K562 (cell line): ENCODE data around the gene USH2A. TPM values are rescaled to one million over a fixed set of nuclear protein-coding genes. Genes with fewer than 3 reads are reported as not detected.

ENCODE experiments used
- ATAC-seq: fragments of 200-7000 bp; cut with Tn5 transposase; 3 replicates; pipeline ENCODE4 v1.9.1; 2020; ENCODE audit warnings: moderate library complexity
- BruUV-seq: library from RNA; stranded (reverse); fragments of 400-500 nt; replicated peaks from 2 replicates; lab custom pipeline; 2021; lab: Mats Ljungman, UMichigan
- CTCF ChIA-PET: fragments of 300-600 bp; formaldehyde crosslinking; extraction: SDS; loops from one replicate; lab custom pipeline; 2021; ENCODE audit warnings: low intra/inter-chr PET ratio; lab: Yijun Ruan, JAX
- POLR2A ChIA-PET: fragments of 300-600, 350-650 bp; sonication (Branson Sonifier 250); formaldehyde crosslinking; extraction: SDS; loops from one replicate; lab custom pipeline; 2021; ENCODE audit warnings: antibody characterized with exemption, inconsistent platforms; lab: Yijun Ruan, JAX
- DNase-seq, 4 experiments: peaks; one replicate each; pipeline versions ENCODE4 v3.0.0 to v3.0.0-alpha.2; 2011 to 2018; ENCODE audit warnings: low spot score in 3 of 4, mixed read lengths in 3 of 4; ENCODE audit errors: extremely low read depth in 1 of 4
- FAIRE-seq: peaks from 2 replicates; lab custom pipeline; 2011; peaks lifted over from hg19 to GRCh38; lab: Jason Lieb, UNC
- H2AFZ ChIP-seq: 2 replicates; pipeline ENCODE4 v1.6.0; 2011; ENCODE audit warnings: low read depth, low read length, control low read depth, inconsistent platforms
- H3K27ac ChIP-seq: fragments of 200-600 bp; 3 replicates; pipeline ENCODE4 v1.8.0; 2011; ENCODE audit warnings: low read depth, mild to moderate bottlenecking, control low read depth, inconsistent platforms, low read length, moderate library complexity, mixed read lengths; ENCODE audit errors: extremely low read depth
- H3K27me3 ChIP-seq, 2 experiments: fragments of 300-600 bp in 1 of 2; 2 replicates in 1 of 2; 3 replicates in 1 of 2; pipeline versions ENCODE4 v1.6.0 to v1.8.0; 2011; ENCODE audit warnings: inconsistent platforms in 2 of 2, low read length in 2 of 2, mild to moderate bottlenecking in 1 of 2, mixed read lengths in 1 of 2, moderate library complexity in 1 of 2; ENCODE audit not compliant: control insufficient read depth in 2 of 2, insufficient read depth in 2 of 2
- H3K36me3 ChIP-seq: fragments of 300-600 bp; 3 replicates; pipeline ENCODE4 v1.8.0; 2011; ENCODE audit warnings: mild to moderate bottlenecking, low read length, inconsistent platforms; ENCODE audit not compliant: control insufficient read depth, insufficient read depth
- H3K4me1 ChIP-seq, 2 experiments: fragments of 200-600 bp in 1 of 2; replicated peaks in 1 of 2; 2 replicates in 1 of 2; 3 replicates in 1 of 2; pipeline versions ENCODE4 v1.5.1 to v1.8.0; 2011; ENCODE audit warnings: inconsistent platforms in 2 of 2, low read length in 2 of 2, mild to moderate bottlenecking in 1 of 2, mixed read lengths in 1 of 2, moderate library complexity in 1 of 2; ENCODE audit not compliant: control insufficient read depth in 2 of 2, insufficient read depth in 2 of 2
- H3K4me2 ChIP-seq: 2 replicates; pipeline ENCODE4 v1.6.1; 2011; ENCODE audit warnings: low read length, control low read depth, inconsistent platforms, mixed read lengths; ENCODE audit not compliant: insufficient read depth
- H3K4me3 ChIP-seq: fragments of 200-600 bp; sonication (generic), shearing (Covaris generic); 2 replicates; pipeline ENCODE4 v1.5.1; 2016; ENCODE audit warnings: control low read depth, inconsistent platforms
- H3K79me2 ChIP-seq: fragments of 200-600 bp; 3 replicates; pipeline ENCODE4 v1.8.0; 2011; ENCODE audit warnings: low read length, inconsistent platforms; ENCODE audit not compliant: control insufficient read depth, insufficient read depth
- H3K9ac ChIP-seq, 2 experiments: 2 replicates each; pipeline versions ENCODE4 v1.6.0 to v1.6.1; 2011; ENCODE audit warnings: low read depth in 2 of 2, low read length in 2 of 2, control low read depth in 1 of 2, inconsistent platforms in 1 of 2, mild to moderate bottlenecking in 1 of 2, mixed read lengths in 1 of 2; ENCODE audit not compliant: insufficient read depth in 1 of 2
- H3K9me1 ChIP-seq: one replicate; pipeline ENCODE4 v1.6.0; 2011; ENCODE audit warnings: inconsistent platforms, mild to moderate bottlenecking, low read length, moderate library complexity; ENCODE audit not compliant: control insufficient read depth, insufficient read depth
- H3K9me3 ChIP-seq: replicated peaks from 2 replicates; pipeline ENCODE4 v1.5.1; 2011; ENCODE audit warnings: low read depth, low read length, inconsistent platforms; ENCODE audit not compliant: control insufficient read depth, insufficient read depth
- H4K20me1 ChIP-seq: replicated peaks from 2 replicates; pipeline ENCODE4 v1.6.1; 2011; ENCODE audit warnings: low read length, inconsistent platforms, mixed read lengths; ENCODE audit not compliant: control insufficient read depth, insufficient read depth
- ARHGAP35 ChIP-seq: fragments of 450-650 bp; IDR thresholded peaks from 2 replicates; pipeline ENCODE4 v1.6.1; 2018; ENCODE audit not compliant: partially characterized antibody
- BRF2 ChIP-seq: IDR thresholded peaks from 3 replicates; pipeline ENCODE4 v1.6.1; 2011; ENCODE audit warnings: borderline replicate concordance, mild to moderate bottlenecking; ENCODE audit not compliant: insufficient read length, insufficient read depth
- CHAMP1 ChIP-seq: fragments of 450-650 bp; IDR thresholded peaks from 2 replicates; pipeline ENCODE4 v1.6.1; 2016; ENCODE audit warnings: mild to moderate bottlenecking
- CHD2 ChIP-seq: IDR thresholded peaks from 2 replicates; pipeline ENCODE4 v1.6.1; 2011; ENCODE audit warnings: low read depth, low read length
- CREBBP ChIP-seq: IDR thresholded peaks from one replicate; pipeline ENCODE4 v1.6.1; 2012; ENCODE audit warnings: low read depth, mild to moderate bottlenecking, control low read depth, inconsistent platforms, low read length
- ETS2 ChIP-seq: IDR thresholded peaks from 2 replicates; pipeline ENCODE4 v1.6.1; 2016; ENCODE audit warnings: borderline replicate concordance, missing genetic modification characterization, mild to moderate bottlenecking, moderate library complexity, missing compliant biosample characterization; ENCODE audit not compliant: poor library complexity, severe bottlenecking
- HNRNPLL ChIP-seq: fragments of 200-400 bp; formaldehyde crosslinking; IDR thresholded peaks from 2 replicates; pipeline ENCODE4 v1.6.1; 2017; ENCODE audit warnings: low read length, low read depth, mild to moderate bottlenecking; ENCODE audit not compliant: poor library complexity, severe bottlenecking
- MEIS2 ChIP-seq: fragments of 450-650 bp; IDR thresholded peaks from 2 replicates; pipeline ENCODE4 v1.6.1; 2014; ENCODE audit warnings: mild to moderate bottlenecking; ENCODE audit not compliant: partially characterized antibody
- NFE2 ChIP-seq: IDR thresholded peaks from 2 replicates; pipeline ENCODE4 v1.6.1; 2014; ENCODE audit warnings: antibody characterized with exemption, low read depth
- NRF1 ChIP-seq, 2 experiments: fragments of 450-650 bp; IDR thresholded peaks in 1 of 2; conservative IDR thresholded peaks in 1 of 2; 2 replicates each; pipeline ENCODE4 v1.6.1; 2014; ENCODE audit warnings: mild to moderate bottlenecking in 2 of 2
- ZEB2 ChIP-seq: fragments of 450-650 bp; IDR thresholded peaks from 2 replicates; pipeline ENCODE4 v1.6.1; 2016
- ZNF3 ChIP-seq: fragments of 250-450 bp; sonication (Bioruptor Pico); IDR thresholded peaks from 2 replicates; pipeline ENCODE4 v1.5.0; 2021; ENCODE audit warnings: mild to moderate bottlenecking, moderate library complexity
- WGBS: fragments of 100-300 bp; shearing (Covaris generic); methylation state at CpG from one replicate; pipeline ENCODE4 v1.1.6; 2016; ENCODE audit warnings: low coverage, mixed read lengths; ENCODE audit not compliant: insufficient coverage; ENCODE audit errors: missing lambda C conversion rate; 5-methylcytosine and 5-hydroxymethylcytosine counted together
- in situ Hi-C: fragments of 300-500 bp; cut with MboI; formaldehyde crosslinking; loops from 4 replicates; pipeline ENCODE4 v1.15.0; 2018; ENCODE audit warnings: inconsistent platforms, mixed read lengths
- intact Hi-C: fragments of 100-400 bp; cut with micrococcal nuclease; formaldehyde crosslinking; loops from 2 replicates; pipeline ENCODE4 v1.14.2; 2022
- polyA plus RNA-seq, 8 experiments: library from polyadenylated mRNA; depleted of rRNA in 4 of 8; stranded (reverse) in 5 of 8; unstranded in 3 of 8; fragments of >200 nt; fragmentation: Nextera tagmentation in 2 of 8; fragmentation: Illumina TruSeq in 1 of 8; extraction: Ambion mirVana in 2 of 8; extraction: Trizol in 1 of 8; gene quantifications; 2 replicates each; pipeline versions ENCODE4 v1.2.1 to v1.2.3, GENCODE V29; 2011 to 2014; ENCODE audit warnings: inconsistent platforms in 1 of 8, missing spikeins in 1 of 8
- total RNA-seq, 7 experiments: library from RNA; depleted of rRNA in 6 of 7; stranded (reverse); fragments of >200 nt in 6 of 7; fragmentation: Illumina TruSeq in 2 of 7; extraction: Trizol in 2 of 7; gene quantifications; 2 replicates each; pipeline versions ENCODE4 v1.2.1 to v1.2.3, GENCODE V29; 2011 to 2021; ENCODE audit warnings: low replicate concordance in 1 of 7
- TF ChIP-seq, protein P1 (sequence below): fragments of 250-450 bp; sonication (Bioruptor Pico); IDR thresholded peaks from 2 replicates; pipeline ENCODE4 v1.4.0; 2020; ENCODE audit warnings: borderline replicate concordance
- TF ChIP-seq, protein P2 (sequence below): sonication (generic); formaldehyde crosslinking; IDR thresholded peaks from 2 replicates; pipeline ENCODE4 v1.8.1; 2023; ENCODE audit warnings: mild to moderate bottlenecking, missing genetic modification reagents

Gene USH2A
- total and polyA plus RNA-seq, 9 of the 15 experiments (the other 6 are each of a cell fraction or from before 2014, with no cell fraction given), result under 0.01 TPM; not detected in 7

- WGBS, result 5% methylated on average over 3 of the region's 3 CpGs
- Histone ChIP-seq H4K20me1 (no peaks in the 10 kb centered on the region), H3K9me1 (no peaks in the 10 kb centered on the region), H2AFZ (no peak overlapping the region), H3K4me2 (no peak overlapping the region), H3K36me3 (no peaks in the 10 kb centered on the region), H3K9me3 (peaks cover 2% of the 10 kb centered on the region; the same call in 1 of the 2 replicates), H3K79me2 (no peaks in the 10 kb centered on the region), H3K9ac (no peak overlapping the region), H3K4me1 (no peaks in the 10 kb centered on the region), H3K27me3 (no peaks in the 10 kb centered on the region), H3K4me3 (no peak overlapping the region), H3K27ac (no peak overlapping the region)
- in situ Hi-C loops, result no loop called here
- FAIRE-seq (no peak), ATAC-seq (no peak), DNase-seq (no peak)
- no TSS peak for BruUV-seq
- POLR2A ChIA-PET, result no interaction called here
- CTCF ChIA-PET, result no interaction called here
- TF ChIP-seq BRF2 (no peak), CHD2 (no peak), NRF1 (conservative IDR thresholded peaks at IDR 0.05 in 1 of 2, IDR thresholded peaks at IDR 0.05 in 1 of 2) (no peak), NFE2 (no peak), CREBBP (no peak), MEIS2 (no peak), ETS2 (no peak), ARHGAP35 (no peak), HNRNPLL (no peak), ZEB2 (no peak), ZNF3 (CRISPR knock-in tag) (no peak), CHAMP1 (no peak)
- TF ChIP-seq, protein P1, sequence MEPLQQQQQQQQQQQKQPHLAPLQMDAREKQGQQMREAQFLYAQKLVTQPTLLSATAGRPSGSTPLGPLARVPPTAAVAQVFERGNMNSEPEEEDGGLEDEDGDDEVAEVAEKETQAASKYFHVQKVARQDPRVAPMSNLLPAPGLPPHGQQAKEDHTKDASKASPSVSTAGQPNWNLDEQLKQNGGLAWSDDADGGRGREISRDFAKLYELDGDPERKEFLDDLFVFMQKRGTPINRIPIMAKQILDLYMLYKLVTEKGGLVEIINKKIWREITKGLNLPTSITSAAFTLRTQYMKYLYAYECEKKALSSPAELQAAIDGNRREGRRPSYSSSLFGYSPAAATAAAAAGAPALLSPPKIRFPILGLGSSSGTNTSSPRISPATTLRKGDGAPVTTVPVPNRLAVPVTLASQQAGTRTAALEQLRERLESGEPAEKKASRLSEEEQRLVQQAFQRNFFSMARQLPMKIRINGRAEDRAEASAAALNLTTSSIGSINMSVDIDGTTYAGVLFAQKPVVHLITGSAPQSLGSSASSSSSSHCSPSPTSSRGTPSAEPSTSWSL (CRISPR knock-in tag), result no peak
- TF ChIP-seq, protein P2, sequence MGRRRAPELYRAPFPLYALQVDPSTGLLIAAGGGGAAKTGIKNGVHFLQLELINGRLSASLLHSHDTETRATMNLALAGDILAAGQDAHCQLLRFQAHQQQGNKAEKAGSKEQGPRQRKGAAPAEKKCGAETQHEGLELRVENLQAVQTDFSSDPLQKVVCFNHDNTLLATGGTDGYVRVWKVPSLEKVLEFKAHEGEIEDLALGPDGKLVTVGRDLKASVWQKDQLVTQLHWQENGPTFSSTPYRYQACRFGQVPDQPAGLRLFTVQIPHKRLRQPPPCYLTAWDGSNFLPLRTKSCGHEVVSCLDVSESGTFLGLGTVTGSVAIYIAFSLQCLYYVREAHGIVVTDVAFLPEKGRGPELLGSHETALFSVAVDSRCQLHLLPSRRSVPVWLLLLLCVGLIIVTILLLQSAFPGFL (CRISPR knock-in tag), result no peak
- intact Hi-C loops, result no loop called here
Observed at GRCh38 chr1:216258386-216258785, 164.9 kb downstream of the USH2A start.
